WTC11 (cell line): ENCODE results near the gene NPEPL1. TPM values are rescaled to one million over a fixed set of nuclear protein-coding genes. Genes with fewer than 3 reads are reported as not detected.

Experiments used
- ATAC-seq: fragments of 200-7000 bp; cut with Tn5 transposase; 2 replicates; pipeline ENCODE4 v1.10.0; 2021; ENCODE audit warnings: mild to moderate bottlenecking, moderate library complexity
- CTCF ChIA-PET: fragments of 300-600 bp; sonication (Branson Sonifier 250); formaldehyde crosslinking; loops from one replicate; lab custom pipeline; 2021; ENCODE audit warnings: antibody characterized with exemption; lab: Charles Lee
- POLR2A ChIA-PET: fragments of 350-600 bp; sonication (Branson Sonifier 250); formaldehyde crosslinking; loops from one replicate; lab custom pipeline; 2021; ENCODE audit warnings: antibody characterized with exemption; lab: Charles Lee
- DNase-seq: peaks from one replicate; pipeline ENCODE4 v3.0.0; 2021; ENCODE audit warnings: low spot score
- H3K27ac Mint-ChIP-seq: 2 replicates; pipeline ENCODE4 v1.8.0; 2021; ENCODE audit warnings: mixed read lengths
- H3K27me3 Mint-ChIP-seq: 2 replicates; pipeline ENCODE4 v1.8.0; 2021; ENCODE audit warnings: low read depth, mild to moderate bottlenecking, moderate library complexity, mixed read lengths
- H3K36me3 Mint-ChIP-seq: 2 replicates; pipeline ENCODE4 v1.8.0; 2021; ENCODE audit warnings: mixed read lengths
- H3K4me1 Mint-ChIP-seq: 2 replicates; pipeline ENCODE4 v1.8.0; 2022; ENCODE audit warnings: mixed read lengths
- H3K4me3 Mint-ChIP-seq: 2 replicates; pipeline ENCODE4 v1.8.0; 2021; ENCODE audit warnings: mild to moderate bottlenecking, moderate library complexity, mixed read lengths
- H3K9me3 Mint-ChIP-seq: 2 replicates; pipeline ENCODE4 v1.8.0; 2021; ENCODE audit warnings: mixed read lengths
- AFF4 ChIP-seq: sonication (generic); formaldehyde crosslinking; IDR thresholded peaks from 2 replicates; pipeline ENCODE4 v1.8.1; 2023; ENCODE audit warnings: mild to moderate bottlenecking, missing genetic modification reagents, borderline replicate concordance
- CREM ChIP-seq: sonication (generic); formaldehyde crosslinking; IDR thresholded peaks from 2 replicates; pipeline ENCODE4 v1.8.1; 2022; ENCODE audit warnings: mild to moderate bottlenecking, missing genetic modification reagents, moderate library complexity
- GABPB1 ChIP-seq: sonication (generic); formaldehyde crosslinking; IDR thresholded peaks from 2 replicates; pipeline ENCODE4 v1.8.1; 2023; ENCODE audit warnings: mild to moderate bottlenecking, missing genetic modification reagents
- HMGA2 ChIP-seq: fragments of 250-450 bp; sonication (Bioruptor Pico); IDR thresholded peaks from 2 replicates; pipeline ENCODE4 v1.4.0; 2021; ENCODE audit warnings: mild to moderate bottlenecking, moderate library complexity
- JUN ChIP-seq: sonication (generic); formaldehyde crosslinking; IDR thresholded peaks from 2 replicates; pipeline ENCODE4 v1.8.0; 2023; ENCODE audit warnings: mild to moderate bottlenecking, missing genetic modification reagents
- MYBL2 ChIP-seq: sonication (generic); formaldehyde crosslinking; IDR thresholded peaks from 2 replicates; pipeline ENCODE4 v1.8.1; 2023; ENCODE audit warnings: mild to moderate bottlenecking, moderate library complexity, missing genetic modification reagents
- NR2C2 ChIP-seq: sonication (generic); formaldehyde crosslinking; IDR thresholded peaks from 2 replicates; pipeline ENCODE4 v1.8.0; 2022; ENCODE audit warnings: mild to moderate bottlenecking, missing genetic modification reagents
- TEAD1 ChIP-seq: sonication (generic); formaldehyde crosslinking; IDR thresholded peaks from 2 replicates; pipeline ENCODE4 v1.8.0; 2022; ENCODE audit warnings: mild to moderate bottlenecking, missing genetic modification reagents
- TEAD4 ChIP-seq: sonication (generic); formaldehyde crosslinking; IDR thresholded peaks from 2 replicates; pipeline ENCODE4 v1.8.0; 2022; ENCODE audit warnings: mild to moderate bottlenecking, missing genetic modification reagents
- TP53 ChIP-seq: sonication (generic); formaldehyde crosslinking; IDR thresholded peaks from 2 replicates; pipeline ENCODE4 v1.8.1; 2023; ENCODE audit warnings: mild to moderate bottlenecking, missing genetic modification reagents
- ZNF138 ChIP-seq: sonication (generic); formaldehyde crosslinking; conservative IDR thresholded peaks from 2 replicates; pipeline ENCODE4 v1.8.1; 2022; ENCODE audit warnings: mild to moderate bottlenecking, moderate library complexity, missing genetic modification reagents
- ZNF423 ChIP-seq: fragments of 250-450 bp; sonication (Bioruptor Pico); IDR thresholded peaks from 2 replicates; pipeline ENCODE4 v2.1.2; 2022; ENCODE audit warnings: mild to moderate bottlenecking, moderate library complexity
- ZSCAN18 ChIP-seq: fragments of 250-450 bp; sonication (Bioruptor Pico); IDR thresholded peaks from 2 replicates; pipeline ENCODE4 v2.1.2; 2022; ENCODE audit warnings: mild to moderate bottlenecking, moderate library complexity
- total RNA-seq: library from RNA; stranded (reverse); gene quantifications from 3 replicates; pipeline ENCODE4 v1.2.3, GENCODE V29; 2021
- TF ChIP-seq, protein P1 (sequence below): sonication (generic); formaldehyde crosslinking; IDR thresholded peaks from 2 replicates; pipeline ENCODE4 v1.8.0; 2022; ENCODE audit warnings: missing genetic modification reagents
- TF ChIP-seq, protein P2 (sequence below): fragments of 250-450 bp; sonication (Bioruptor Pico); conservative IDR thresholded peaks from 2 replicates; pipeline ENCODE4 v1.9.0; 2021; ENCODE audit warnings: mild to moderate bottlenecking
- TF ChIP-seq, protein P3 (sequence below): sonication (generic); formaldehyde crosslinking; conservative IDR thresholded peaks from 2 replicates; pipeline ENCODE4 v1.8.1; 2023; ENCODE audit warnings: mild to moderate bottlenecking, low read depth, missing genetic modification reagents, moderate library complexity
- TF ChIP-seq, protein P4 (sequence below): fragments of 250-450 bp; sonication (Bioruptor Pico); IDR thresholded peaks from 2 replicates; pipeline ENCODE4 v1.9.0; 2021; ENCODE audit warnings: mild to moderate bottlenecking
- TF ChIP-seq, protein P5 (sequence below): sonication (generic); formaldehyde crosslinking; IDR thresholded peaks from 2 replicates; pipeline ENCODE4 v1.8.1; 2022; ENCODE audit warnings: missing genetic modification reagents, borderline replicate concordance

The NPEPL1 gene
- total RNA-seq, 1 experiment from 2014 or later = 39.9 TPM

- TF ChIP-seq, protein P1, sequence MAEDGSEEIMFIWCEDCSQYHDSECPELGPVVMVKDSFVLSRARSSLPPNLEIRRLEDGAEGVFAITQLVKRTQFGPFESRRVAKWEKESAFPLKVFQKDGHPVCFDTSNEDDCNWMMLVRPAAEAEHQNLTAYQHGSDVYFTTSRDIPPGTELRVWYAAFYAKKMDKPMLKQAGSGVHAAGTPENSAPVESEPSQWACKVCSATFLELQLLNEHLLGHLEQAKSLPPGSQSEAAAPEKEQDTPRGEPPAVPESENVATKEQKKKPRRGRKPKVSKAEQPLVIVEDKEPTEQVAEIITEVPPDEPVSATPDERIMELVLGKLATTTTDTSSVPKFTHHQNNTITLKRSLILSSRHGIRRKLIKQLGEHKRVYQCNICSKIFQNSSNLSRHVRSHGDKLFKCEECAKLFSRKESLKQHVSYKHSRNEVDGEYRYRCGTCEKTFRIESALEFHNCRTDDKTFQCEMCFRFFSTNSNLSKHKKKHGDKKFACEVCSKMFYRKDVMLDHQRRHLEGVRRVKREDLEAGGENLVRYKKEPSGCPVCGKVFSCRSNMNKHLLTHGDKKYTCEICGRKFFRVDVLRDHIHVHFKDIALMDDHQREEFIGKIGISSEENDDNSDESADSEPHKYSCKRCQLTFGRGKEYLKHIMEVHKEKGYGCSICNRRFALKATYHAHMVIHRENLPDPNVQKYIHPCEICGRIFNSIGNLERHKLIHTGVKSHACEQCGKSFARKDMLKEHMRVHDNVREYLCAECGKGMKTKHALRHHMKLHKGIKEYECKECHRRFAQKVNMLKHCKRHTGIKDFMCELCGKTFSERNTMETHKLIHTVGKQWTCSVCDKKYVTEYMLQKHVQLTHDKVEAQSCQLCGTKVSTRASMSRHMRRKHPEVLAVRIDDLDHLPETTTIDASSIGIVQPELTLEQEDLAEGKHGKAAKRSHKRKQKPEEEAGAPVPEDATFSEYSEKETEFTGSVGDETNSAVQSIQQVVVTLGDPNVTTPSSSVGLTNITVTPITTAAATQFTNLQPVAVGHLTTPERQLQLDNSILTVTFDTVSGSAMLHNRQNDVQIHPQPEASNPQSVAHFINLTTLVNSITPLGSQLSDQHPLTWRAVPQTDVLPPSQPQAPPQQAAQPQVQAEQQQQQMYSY (CRISPR knock-in tag) = no peak
- TF ChIP-seq GABPB1 (CRISPR knock-in tag) = no peak
Measured at GRCh38 chr20:58658760-58659159, 33.8 kb upstream of the NPEPL1 start (continued).

DNA sequence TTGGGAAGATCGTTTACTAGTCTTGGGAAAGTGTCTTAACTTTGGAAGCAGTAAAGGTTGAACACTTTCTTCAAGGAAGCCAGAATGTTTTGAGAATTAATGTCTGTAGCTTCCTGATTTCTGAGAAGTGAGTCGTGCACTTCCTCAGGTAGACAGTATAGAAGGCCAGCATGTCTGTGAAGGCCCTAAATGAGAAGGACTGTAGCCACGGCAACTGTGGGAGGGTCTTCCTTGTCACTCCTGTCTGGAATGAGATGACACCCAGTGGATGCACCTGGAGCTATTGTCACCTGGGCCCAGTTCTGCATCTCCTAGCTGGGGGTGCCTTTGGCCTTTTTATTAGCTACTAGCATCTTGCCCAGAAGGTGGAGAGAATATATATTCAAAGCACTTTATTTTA is 32.8 kb upstream of the NPEPL1 start:
- Mint-ChIP-seq H3K27ac (0 out of 2 replicates have a peak overlapping the region, but pooled peaks have one; percentile 1), H3K36me3 (peaks cover 23% of the 10 kb centered on the region), H3K9me3 (no peaks in the 10 kb centered on the region), H3K27me3 (no peaks in the 10 kb centered on the region), H3K4me3 (peak overlapping the region; percentile 6; the same call in 1 of the 2 replicates), H3K4me1 (peaks cover 90% of the 10 kb centered on the region)
- ATAC-seq (peak; percentile 61), DNase-seq (no peak)
- TF ChIP-seq ZSCAN18 (CRISPR knock-in tag) = no peak
- no peak for TF ChIP-seq HMGA2 (CRISPR knock-in tag)
- TF ChIP-seq ZNF423 (CRISPR knock-in tag) = no peak
- no peak for TF ChIP-seq ZNF138 (CRISPR knock-in tag)
- no peak for TF ChIP-seq TEAD4 (CRISPR knock-in tag)
- no peak for TF ChIP-seq MYBL2 (CRISPR knock-in tag)
- TF ChIP-seq, protein P2, sequence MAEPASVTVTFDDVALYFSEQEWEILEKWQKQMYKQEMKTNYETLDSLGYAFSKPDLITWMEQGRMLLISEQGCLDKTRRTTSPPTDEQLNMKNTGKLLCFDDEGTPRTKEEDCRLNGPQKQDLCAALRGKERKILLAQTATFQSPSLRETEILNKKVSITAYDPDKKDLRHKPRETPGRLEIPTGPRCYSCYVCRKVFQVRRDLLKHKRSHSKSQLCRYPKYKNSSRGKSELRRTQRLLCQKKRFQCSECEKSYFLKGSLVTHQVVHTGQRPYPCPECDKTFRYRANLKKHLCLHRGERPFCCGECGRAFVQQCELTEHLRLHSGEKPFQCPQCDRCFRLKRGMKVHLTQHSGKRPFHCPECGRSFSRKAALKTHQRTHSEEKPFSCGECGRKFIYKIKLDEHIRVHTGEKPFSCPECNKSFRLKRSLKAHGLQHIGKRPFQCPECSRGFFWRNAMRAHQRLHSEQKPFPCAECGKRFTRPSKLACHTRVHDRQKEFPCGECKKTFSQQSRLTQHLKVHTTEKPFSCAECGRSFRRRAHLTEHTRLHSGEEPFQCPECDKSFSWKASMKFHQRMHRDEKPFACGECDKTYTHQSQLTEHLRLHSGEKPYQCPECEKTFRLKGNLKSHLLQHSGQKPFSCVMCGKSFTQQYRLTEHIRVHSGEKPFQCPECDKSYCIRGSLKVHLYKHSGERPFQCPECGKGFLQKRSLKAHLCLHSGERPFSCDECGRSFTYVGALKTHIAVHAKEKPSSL (CRISPR knock-in tag) = no peak
- no peak for TF ChIP-seq NR2C2 (CRISPR knock-in tag)
- TF ChIP-seq, protein P3, sequence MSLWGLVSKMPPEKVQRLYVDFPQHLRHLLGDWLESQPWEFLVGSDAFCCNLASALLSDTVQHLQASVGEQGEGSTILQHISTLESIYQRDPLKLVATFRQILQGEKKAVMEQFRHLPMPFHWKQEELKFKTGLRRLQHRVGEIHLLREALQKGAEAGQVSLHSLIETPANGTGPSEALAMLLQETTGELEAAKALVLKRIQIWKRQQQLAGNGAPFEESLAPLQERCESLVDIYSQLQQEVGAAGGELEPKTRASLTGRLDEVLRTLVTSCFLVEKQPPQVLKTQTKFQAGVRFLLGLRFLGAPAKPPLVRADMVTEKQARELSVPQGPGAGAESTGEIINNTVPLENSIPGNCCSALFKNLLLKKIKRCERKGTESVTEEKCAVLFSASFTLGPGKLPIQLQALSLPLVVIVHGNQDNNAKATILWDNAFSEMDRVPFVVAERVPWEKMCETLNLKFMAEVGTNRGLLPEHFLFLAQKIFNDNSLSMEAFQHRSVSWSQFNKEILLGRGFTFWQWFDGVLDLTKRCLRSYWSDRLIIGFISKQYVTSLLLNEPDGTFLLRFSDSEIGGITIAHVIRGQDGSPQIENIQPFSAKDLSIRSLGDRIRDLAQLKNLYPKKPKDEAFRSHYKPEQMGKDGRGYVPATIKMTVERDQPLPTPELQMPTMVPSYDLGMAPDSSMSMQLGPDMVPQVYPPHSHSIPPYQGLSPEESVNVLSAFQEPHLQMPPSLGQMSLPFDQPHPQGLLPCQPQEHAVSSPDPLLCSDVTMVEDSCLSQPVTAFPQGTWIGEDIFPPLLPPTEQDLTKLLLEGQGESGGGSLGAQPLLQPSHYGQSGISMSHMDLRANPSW (CRISPR knock-in tag) = no peak
- no peak for TF ChIP-seq CREM (CRISPR knock-in tag)
- no peak for TF ChIP-seq JUN (CRISPR knock-in tag)
- TF ChIP-seq, protein P4, sequence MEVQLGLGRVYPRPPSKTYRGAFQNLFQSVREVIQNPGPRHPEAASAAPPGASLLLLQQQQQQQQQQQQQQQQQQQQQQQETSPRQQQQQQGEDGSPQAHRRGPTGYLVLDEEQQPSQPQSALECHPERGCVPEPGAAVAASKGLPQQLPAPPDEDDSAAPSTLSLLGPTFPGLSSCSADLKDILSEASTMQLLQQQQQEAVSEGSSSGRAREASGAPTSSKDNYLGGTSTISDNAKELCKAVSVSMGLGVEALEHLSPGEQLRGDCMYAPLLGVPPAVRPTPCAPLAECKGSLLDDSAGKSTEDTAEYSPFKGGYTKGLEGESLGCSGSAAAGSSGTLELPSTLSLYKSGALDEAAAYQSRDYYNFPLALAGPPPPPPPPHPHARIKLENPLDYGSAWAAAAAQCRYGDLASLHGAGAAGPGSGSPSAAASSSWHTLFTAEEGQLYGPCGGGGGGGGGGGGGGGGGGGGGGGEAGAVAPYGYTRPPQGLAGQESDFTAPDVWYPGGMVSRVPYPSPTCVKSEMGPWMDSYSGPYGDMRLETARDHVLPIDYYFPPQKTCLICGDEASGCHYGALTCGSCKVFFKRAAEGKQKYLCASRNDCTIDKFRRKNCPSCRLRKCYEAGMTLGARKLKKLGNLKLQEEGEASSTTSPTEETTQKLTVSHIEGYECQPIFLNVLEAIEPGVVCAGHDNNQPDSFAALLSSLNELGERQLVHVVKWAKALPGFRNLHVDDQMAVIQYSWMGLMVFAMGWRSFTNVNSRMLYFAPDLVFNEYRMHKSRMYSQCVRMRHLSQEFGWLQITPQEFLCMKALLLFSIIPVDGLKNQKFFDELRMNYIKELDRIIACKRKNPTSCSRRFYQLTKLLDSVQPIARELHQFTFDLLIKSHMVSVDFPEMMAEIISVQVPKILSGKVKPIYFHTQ (CRISPR knock-in tag) = no peak
- TF ChIP-seq TEAD1 (CRISPR knock-in tag) = no peak
- no peak for TF ChIP-seq TP53 (CRISPR knock-in tag)
- TF ChIP-seq, protein P5, sequence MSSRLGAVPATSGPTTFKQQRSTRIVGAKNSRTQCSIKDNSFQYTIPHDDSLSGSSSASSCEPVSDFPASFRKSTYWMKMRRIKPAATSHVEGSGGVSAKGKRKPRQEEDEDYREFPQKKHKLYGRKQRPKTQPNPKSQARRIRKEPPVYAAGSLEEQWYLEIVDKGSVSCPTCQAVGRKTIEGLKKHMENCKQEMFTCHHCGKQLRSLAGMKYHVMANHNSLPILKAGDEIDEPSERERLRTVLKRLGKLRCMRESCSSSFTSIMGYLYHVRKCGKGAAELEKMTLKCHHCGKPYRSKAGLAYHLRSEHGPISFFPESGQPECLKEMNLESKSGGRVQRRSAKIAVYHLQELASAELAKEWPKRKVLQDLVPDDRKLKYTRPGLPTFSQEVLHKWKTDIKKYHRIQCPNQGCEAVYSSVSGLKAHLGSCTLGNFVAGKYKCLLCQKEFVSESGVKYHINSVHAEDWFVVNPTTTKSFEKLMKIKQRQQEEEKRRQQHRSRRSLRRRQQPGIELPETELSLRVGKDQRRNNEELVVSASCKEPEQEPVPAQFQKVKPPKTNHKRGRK = no peak
- no peak for TF ChIP-seq AFF4 (CRISPR knock-in tag)
- ChIA-PET POLR2A (interaction anchor here (0.9 to 1.4 kb wide), 4 partner anchors 7 to 38 kb away, joined by 3 to 5 read pairs (median 4); partner anchors contain the start of gene STX16), CTCF (interaction anchor here (1.0 to 2.8 kb wide), 5 partner anchors 9 to 210 kb away, joined by 4 to 10 read pairs (median 8); partner anchors contain the start of gene STX16)
